NCI-H2171 treated with DMSO at 0.1 percent for 48 hours (cell line): ENCODE results near the gene ACKR1.

ENCODE experiments used
- DNase-seq: peaks from one replicate; lab custom pipeline; 2025; lab: John Stamatoyannopoulos, UW

Gene ACKR1

GRCh38 chr1:159222075-159222865 is 17.6 kb downstream of the ACKR1 start:
- no peak for DNase-seq

GRCh38 chr1:159223004-159223403 is 18.3 kb downstream of the ACKR1 start:
- no peak for DNase-seq

- DNase-seq = no peak
These were observed 23.9 kb downstream of the ACKR1 start for GRCh38 chr1:159228554-159228953.

- DNase-seq = no peak
These were observed 24.7 kb downstream of the ACKR1 start for GRCh38 chr1:159229260-159229885.

DNA sequence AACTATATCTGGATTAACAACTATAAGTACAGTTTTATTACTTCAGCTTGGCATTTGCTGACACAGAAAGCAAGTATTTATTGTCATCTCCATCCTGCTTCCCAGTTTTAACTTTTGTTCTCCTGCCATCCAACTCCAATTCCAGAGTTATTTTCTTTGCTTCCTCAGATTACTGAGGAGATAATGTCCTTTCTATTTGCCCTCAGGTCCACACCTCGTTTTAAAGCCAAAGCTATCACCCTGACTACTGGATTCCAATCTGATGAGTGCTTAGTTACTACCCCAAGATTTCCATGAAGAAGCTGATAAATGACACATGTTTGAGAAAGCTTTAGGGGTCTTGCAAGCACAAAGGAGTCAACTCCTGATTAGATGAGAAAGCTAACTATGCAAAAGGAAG is 25.2 kb downstream of the ACKR1 start:
- DNase-seq = no peak

- DNase-seq = no peak
These were observed 35.0 kb downstream of the ACKR1 start for GRCh38 chr1:159239551-159240220.

DNA sequence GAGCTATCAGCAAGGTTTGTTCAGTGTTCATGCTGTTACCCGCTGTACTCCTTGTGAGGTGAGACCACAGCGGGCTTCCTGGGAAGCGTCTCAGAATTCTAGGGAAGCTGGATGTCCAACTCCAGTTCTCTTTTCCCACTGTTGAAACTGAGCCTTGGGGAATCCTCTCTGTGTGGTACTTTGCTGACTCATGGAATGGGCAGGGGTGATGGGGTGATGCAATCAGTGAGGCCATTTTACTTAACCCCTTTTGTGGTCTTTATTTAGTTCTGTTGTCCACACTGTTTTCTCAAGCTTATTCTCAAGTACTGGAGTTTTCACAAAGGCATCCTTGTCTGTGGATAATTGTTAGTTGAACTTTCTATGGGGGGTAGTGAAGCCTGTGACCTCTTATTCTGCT is 42.6 kb downstream of the ACKR1 start:
- no peak for DNase-seq

GRCh38 chr1:159248311-159248710 is 43.6 kb downstream of the ACKR1 start:
- DNase-seq = no peak

GRCh38 chr1:159250638-159251216 is 46.1 kb downstream of the ACKR1 start:
- no peak for DNase-seq
